Stimulated activated CD4-positive, alpha-beta T cell treated with anti-CD3 and anti-CD28 coated beads, Interleukin-2, amount 100 ng/mL, for 4 hours (primary cell): Measurements from ENCODE around the gene PFN4.
"Not testable (repeated sequence)": the region's sequence is repeated elsewhere in the genome, so short reads cannot be mapped to it uniquely, and the experiment has no call there.

Source experiments
- DNase-seq: peaks from one replicate; pipeline ENCODE4 v3.0.0-alpha.2; 2020; ENCODE audit warnings: low read depth

Gene PFN4

DNA sequence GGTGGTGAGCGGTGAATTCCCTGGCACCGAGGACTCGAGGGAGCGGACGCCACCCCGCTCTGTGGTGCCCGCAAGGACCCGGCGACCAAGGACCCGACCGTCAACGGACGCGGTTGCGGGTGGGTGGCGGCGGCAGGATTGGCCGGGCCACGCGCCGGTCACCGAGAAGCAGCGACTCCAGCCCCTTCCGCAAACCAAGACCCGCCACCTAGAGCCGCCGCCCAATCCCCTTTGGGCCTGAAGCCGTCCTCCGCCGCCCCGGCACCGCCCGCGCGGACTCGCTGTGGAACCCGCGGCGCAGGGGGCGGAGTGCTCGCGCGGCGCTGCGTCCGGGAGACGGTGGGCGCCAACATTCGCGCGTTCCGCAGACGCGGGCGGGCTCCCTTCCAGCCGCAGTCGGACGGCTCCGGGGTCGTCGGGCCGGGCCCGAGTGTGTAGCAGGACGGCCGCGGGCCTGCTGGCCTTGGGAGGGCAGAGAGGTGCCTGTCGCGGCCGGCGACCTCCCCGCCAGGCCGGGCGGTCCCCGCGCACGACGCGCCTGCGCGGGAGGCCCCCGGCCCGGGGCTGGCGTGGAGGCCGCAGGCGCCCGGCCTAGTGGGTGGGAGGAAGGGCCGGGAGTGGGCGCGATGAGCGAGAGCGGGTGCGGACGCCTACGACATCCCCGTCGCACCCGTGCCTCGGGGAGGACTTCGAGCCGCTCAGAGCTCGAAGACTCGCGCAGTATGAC lies at the start of gene PFN4, which contains the start of gene FAM228B:
PFN4 (minus strand) TSS at position 140 of the 727 bp plus-strand sequence. CDS start 799 bp downstream, outside the sequence.
FAM228B (plus strand) TSS at position 275 of the 727 bp plus-strand sequence. CDS start 893 bp downstream, outside the sequence.
- peak; percentile 32 for DNase-seq

DNA sequence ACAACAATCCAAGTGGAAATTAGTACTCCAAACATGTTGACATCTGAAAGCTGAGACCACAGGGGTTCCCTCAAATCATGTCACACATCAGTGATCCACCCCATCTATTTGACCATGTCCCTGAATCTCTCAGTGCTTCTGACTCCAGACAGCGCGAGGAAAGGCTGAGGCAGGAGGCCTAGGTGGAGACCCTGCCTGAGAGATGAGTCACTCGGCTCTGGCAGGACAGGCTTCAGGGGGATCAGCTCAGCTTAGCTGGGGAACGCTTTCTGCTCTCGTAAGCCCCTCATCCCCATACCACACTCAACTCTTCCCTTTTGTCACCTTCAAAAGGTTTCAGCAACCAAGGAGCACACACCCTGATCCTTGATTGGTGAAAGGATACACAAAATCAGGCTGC lies 45.9 kb upstream of the PFN4 start:
- DNase-seq, result no peak

- DNase-seq, result no peak
These were observed 41.4 kb upstream of the PFN4 start for GRCh38 chr2:24164416-24164973.

- DNase-seq, result no peak
These were observed 40.5 kb upstream of the PFN4 start for GRCh38 chr2:24163601-24164000.

DNA sequence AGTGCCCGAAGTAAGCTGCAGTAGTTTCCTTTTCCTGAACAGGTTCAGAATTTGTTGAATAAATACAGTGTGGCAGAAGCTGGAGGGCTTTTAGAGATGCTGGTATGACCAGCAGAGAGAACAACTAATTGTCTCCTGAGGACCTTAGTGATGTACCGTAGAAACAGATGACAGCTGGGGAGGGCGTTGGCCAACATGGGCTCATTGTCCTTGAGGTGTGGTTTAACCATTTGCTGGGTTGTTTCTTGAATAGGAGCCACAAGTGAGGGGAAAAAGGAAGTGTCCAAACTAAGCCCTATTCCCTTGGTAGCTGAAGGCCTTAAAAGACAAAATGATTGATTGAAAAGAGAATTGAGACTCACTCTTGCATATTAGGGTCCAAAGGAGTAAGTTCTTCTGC lies 40.1 kb upstream of the PFN4 start:
- DNase-seq, result no peak

DNA sequence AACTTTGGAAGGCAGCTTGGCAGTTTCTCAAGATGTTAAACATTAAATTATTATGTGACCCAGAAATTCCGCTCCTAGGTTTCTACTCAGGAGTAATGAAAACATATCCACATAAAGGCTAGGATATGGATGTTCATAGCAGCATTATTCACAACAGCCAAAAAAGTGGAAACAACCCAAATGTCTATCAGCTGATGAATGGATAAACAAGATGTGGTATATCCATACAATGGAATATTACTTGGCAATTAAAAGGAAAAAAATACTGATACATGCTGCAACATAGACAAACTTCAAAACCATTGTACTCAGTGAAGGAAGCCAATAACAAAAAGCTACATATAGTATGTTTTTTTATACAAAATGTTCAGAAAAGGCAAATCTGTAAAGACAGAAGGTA lies 39.4 kb upstream of the PFN4 start:
- no peak for DNase-seq

- DNase-seq, result no peak
These were observed 37.6 kb upstream of the PFN4 start for GRCh38 chr2:24160761-24161160.

DNA sequence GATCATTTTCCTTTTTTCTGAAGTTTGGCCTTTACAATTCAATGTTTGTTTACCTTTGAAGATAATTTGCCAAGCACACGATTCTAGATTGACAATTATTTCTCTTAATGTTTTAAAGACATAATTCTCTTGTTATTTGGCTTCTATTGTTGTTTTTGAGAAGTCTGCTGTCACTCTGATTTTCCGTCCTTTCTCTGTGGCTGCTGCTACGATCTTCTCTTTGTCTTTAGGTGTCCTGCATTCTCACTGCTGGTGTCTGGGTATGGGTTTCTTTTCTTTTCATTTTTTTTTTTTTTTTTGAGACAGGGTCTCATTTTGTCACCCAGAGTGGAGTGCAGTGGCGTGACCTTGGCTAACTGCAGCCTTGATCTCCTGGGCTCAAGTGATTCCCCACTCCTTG lies 36.6 kb upstream of the PFN4 start:
- no peak for DNase-seq

DNA sequence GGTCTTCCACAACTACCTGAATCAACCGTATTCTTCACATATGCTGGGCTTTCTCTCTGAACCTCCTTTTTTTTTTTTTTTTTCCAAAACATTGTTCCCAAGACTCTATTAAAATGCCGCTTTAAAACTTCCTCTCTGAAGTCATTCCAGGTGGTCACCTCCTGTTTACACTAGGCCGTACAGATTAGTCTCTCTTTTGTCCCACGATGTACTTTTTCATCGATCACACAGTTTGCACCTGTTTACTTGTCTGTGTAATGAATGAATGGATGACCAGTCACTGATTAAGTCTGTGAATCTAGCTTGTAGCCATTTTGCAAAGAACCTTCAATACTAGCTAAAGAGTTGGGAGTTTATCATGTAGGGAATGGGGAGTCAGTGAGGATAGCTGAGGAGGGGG lies 35.0 kb upstream of the PFN4 start:
- DNase-seq, result no peak

GRCh38 chr2:24153478-24153877 lies 30.3 kb upstream of the PFN4 start:
- no peak for DNase-seq

DNA sequence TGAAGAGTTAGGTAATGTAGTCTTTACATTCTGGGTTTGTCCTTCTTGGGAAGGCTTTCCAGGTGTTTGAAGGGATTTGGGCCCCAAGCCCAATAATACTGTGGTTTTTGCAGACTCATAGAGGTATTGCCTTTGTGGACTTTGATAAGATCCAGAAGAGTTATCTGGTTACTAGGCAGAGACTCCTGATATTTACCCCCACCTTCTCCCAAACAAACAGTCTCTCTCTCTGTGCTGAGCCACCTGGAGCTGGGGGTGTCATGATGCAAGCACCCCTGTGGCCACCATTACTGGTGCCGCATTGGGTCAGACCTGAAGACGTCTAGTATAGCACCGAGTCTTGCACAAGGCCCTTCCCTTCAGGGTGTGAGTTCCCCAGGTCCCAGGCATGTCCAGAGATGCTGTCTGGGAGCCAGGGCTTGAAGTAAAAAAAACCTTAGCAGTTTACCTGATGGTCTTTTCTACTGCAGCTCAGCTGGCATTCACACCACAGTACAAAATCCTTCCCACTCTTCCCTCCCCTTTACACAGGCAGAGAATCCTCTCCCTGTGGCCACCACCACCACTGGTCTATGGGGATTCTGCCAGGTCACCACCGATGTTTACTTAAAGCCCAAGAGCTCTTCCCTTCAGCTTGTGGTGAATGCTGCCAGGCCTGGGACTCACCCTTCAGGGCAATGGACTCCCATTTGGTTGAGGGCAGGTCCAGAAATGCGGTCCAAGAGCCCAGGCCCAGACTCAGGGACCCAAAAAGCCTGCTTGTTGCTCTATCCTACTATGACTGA lies 29.5 kb upstream of the PFN4 start:
- DNase-seq, result no peak

DNA sequence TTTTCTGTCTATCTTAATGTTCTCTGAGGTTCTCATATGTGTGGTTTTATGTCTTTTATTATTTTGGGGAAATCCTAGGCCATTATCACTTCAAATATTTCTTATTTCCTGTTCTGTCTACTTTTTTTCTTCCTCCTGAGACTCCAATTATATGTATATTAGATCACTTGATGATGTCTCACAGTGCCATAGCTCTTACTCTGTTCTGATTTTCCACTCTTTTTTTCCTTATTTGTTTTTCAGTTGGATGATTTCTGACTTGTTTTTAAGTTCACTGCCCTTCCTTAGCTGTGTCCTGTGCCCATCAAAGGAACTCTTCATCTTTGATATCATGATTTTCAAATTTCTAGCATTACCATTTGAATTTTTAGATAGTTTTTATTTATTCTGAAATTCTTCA lies 24.2 kb upstream of the PFN4 start:
- DNase-seq, result no peak

DNA sequence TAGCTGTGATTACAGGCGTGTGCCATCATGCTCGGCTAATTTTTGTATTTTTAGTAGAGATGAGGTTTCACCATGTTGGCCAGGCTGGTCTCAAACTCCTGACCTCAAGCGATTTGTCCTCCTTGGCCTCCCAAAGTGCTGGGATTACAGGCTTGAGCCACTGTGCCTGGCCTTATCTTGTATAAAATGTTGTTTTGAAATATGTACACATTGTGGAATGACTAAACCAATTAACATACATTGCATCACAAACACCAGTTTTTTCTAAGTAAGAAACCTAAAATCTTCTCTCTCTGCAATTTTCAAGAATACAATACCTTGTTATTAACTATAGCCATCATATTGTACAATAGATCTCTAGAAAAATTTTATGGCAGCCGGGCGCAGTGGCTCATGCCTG lies 17.2 kb upstream of the PFN4 start:
- not testable (repeated sequence) for DNase-seq

- DNase-seq, result no peak
These were observed 9.4 kb upstream of the PFN4 start for GRCh38 chr2:24132543-24132942.

- no peak for DNase-seq
These were observed 2.8 kb upstream of the PFN4 start for GRCh38 chr2:24125956-24126355.

GRCh38 chr2:24123922-24124580 lies 917 bp upstream of the PFN4 start:
- DNase-seq, result no peak

DNA sequence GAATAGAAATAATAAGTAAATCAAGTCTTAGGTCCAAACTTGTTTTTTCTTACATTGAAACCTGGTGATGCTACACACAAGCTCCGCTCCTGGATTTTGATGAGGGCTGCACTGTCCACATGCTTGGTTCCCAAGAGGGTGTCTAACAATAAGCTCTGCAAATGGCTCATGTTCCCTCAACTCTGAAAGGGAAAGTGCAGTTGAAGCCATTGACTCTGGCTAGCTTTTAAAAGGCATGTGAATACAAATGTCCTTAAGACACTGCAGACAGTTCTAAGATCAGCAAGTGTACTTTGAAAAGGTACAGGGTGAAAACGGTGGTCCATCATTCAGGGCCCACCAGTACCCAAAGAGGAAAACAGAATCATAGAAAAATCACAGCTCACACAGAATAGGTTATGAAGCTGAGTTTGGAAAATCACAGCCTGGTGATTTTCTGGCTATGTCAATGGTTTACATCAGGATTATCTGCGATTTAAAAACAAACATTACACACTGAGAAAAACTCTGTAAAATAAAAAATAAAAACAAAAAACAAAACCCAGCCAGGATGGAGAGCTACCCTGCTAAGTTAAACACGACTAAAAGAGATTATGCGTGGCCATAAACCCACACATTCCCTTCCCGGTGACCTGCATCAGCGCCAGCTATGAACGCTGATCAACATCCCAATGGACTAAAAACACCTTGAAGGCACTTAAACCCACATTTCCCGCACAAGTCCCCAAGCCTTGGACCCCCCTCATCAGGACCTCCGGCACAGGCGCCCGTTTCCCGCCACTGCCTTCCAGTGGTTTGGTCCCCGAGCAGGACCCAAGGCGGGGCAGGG lies 554 bp downstream of the PFN4 start:
- DNase-seq, result no peak

GRCh38 chr2:24121469-24121868 lies 1.7 kb downstream of the PFN4 start:
- no peak for DNase-seq

GRCh38 chr2:24121066-24121465 lies 2.1 kb downstream of the PFN4 start:
- DNase-seq, result no peak

DNA sequence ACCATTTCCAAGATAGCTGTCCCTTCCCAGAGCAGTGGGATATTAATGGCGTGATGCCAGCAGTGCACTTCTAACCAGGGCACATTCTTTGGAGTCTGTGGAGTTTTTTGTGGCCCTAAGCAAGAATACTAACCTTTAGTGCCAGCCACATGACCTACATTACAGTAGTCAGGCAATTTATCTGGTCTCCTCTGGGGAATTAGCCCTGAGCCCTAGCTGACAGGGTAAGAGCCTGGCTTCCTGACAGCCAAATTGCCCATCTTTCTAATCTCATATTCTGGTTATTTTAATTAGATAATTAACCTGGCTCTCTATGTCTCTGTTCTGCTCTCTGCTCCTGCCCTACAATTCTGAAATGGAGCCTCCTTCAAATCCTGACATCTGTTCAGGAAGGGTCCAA lies 5.2 kb downstream of the PFN4 start:
- DNase-seq, result no peak

GRCh38 chr2:24115057-24115456 lies 8.1 kb downstream of the PFN4 start:
- DNase-seq, result no peak
